NT2/D1 (cell line): ENCODE data around the gene MATCAP1.

Experiments
- SUZ12 ChIP-seq: IDR thresholded peaks from 2 replicates; pipeline ENCODE4 v1.6.1; 2011; ENCODE audit not compliant: insufficient read length, insufficient read depth; ENCODE audit errors: extremely low read depth
- YY1 ChIP-seq: IDR thresholded peaks from 2 replicates; pipeline ENCODE4 v1.6.1; 2011; ENCODE audit not compliant: insufficient read length, insufficient read depth
- ZNF274 ChIP-seq: IDR thresholded peaks from 2 replicates; pipeline ENCODE4 v1.6.1; 2011; ENCODE audit warnings: mild to moderate bottlenecking, low read depth, low read length

GRCh38 chr16:67195676-67196075, 11.9 kb upstream of the MATCAP1 start:
- TF ChIP-seq ZNF274 (no peak), YY1 (no peak), SUZ12 (no peak)
